Muscle layer of duodenum (tissue), 2 donors: ENCODE measurements around the gene FXYD5.
A peak's percentile ranks its signal among the peaks of the same experiment; 100 is the strongest.

Experiments
- H3K27ac ChIP-seq: one replicate; pipeline ENCODE4 v1.7.0; 2013; ENCODE audit warnings: mild to moderate bottlenecking, low read length
- H3K27me3 ChIP-seq: one replicate; pipeline ENCODE4 v1.7.0; 2013; ENCODE audit warnings: low read depth, mild to moderate bottlenecking, control low read depth, low read length
- H3K36me3 ChIP-seq, 2 donors: one replicate each; pipeline ENCODE4 v1.7.0; 2013; ENCODE audit warnings: low read length in 2 of 2, control low read depth in 1 of 2, mild to moderate bottlenecking in 1 of 2; ENCODE audit not compliant: insufficient read depth in 2 of 2, control insufficient read depth in 1 of 2
- H3K4me1 ChIP-seq, 2 donors: one replicate each; pipeline ENCODE4 v1.7.0; 2013; ENCODE audit warnings: low read length in 2 of 2, mild to moderate bottlenecking in 2 of 2, control low read depth in 1 of 2, moderate library complexity in 1 of 2; ENCODE audit not compliant: insufficient read depth in 2 of 2, control insufficient read depth in 1 of 2
- H3K4me3 ChIP-seq, 2 donors: one replicate each; pipeline ENCODE4 v1.7.0; 2013; ENCODE audit warnings: low read length in 2 of 2, low read depth in 1 of 2, mild to moderate bottlenecking in 1 of 2
- H3K9me3 ChIP-seq, 2 donors: one replicate each; pipeline ENCODE4 v1.7.0; 2013; ENCODE audit warnings: low read length in 2 of 2, control low read depth in 1 of 2, mild to moderate bottlenecking in 1 of 2; ENCODE audit not compliant: control insufficient read depth in 1 of 2
- donor health status: healthy.

The FXYD5 gene

DNA sequence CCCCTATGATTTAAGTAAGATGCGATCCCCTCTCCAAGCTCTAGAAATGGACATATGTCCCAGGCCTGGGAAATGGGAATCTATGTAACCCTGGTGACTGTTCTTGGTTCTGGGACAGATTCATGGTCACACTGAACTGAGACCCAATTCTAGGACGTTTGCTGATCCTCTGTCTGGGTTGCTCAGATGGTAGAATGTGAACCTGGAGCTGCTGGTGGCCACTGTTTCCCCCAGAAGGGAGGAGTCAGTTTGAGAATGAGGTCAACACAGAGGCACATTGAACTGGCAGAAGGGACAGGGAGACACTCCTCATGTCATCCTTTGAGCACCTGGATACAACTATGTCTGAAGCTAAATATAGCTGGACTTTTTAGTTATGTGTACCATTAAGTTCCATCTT is 44.9 kb downstream of the FXYD5 start:
- H3K4me3 ChIP-seq = no peak overlapping the region
- no peaks in the 10 kb centered on the region for H3K4me1 ChIP-seq
- no peaks in the 10 kb centered on the region for H3K36me3 ChIP-seq
- H3K27me3 ChIP-seq = no peaks in the 10 kb centered on the region
- H3K27ac ChIP-seq = no peak overlapping the region
- H3K9me3 ChIP-seq = no peaks in the 10 kb centered on the region

DNA sequence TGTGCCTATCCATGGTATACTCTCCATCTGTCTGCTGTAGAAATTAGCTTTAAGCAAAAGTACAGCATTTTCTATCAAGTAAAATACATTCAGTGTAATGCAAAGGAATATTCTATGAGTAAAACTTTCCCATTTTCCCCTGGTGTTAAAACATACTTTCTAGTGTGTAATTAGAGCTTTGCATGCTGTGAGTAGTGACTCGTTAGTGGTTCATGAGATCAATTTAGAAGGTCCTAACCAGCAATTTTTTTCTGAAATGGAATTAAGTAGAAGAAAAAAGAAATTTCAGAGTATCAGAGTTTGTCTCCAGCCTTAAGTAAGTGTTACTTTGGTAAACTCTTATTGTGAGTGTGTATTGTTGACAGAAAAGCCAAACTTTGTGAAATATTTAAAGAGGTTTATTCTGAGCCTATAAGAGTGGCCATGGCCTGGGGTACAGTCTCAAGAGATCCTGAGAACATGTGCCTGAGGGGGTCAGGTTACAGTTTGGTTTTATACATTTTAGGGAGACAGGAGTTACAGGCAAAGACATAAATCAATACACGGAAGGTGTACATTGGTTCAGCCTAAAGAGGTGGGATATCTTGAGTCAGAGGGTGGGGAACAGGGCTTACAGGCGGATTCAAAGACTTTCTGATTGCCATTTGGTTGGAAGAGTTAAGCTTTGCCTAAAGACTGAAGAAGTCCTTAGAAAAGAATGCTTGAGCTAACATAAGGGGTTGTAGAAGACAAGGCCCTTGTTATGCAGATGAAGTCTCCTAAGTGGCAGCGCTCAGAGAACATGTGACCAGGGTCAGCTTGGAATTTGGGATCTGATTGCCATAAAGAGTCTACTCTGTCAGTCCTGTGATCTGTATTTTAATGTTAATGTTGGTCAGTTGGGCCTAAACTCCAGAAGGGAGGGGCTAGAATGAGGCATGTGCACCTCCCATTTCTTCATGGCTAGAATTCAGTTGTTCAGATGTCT is 48.5 kb downstream of the FXYD5 start:
- Histone ChIP-seq H3K4me3 (no peak overlapping the region), H3K27ac (no peak overlapping the region), H3K27me3 (no peaks in the 10 kb centered on the region), H3K9me3 (no peaks in the 10 kb centered on the region), H3K36me3 (no peaks in the 10 kb centered on the region), H3K4me1 (no peaks in the 10 kb centered on the region)

DNA sequence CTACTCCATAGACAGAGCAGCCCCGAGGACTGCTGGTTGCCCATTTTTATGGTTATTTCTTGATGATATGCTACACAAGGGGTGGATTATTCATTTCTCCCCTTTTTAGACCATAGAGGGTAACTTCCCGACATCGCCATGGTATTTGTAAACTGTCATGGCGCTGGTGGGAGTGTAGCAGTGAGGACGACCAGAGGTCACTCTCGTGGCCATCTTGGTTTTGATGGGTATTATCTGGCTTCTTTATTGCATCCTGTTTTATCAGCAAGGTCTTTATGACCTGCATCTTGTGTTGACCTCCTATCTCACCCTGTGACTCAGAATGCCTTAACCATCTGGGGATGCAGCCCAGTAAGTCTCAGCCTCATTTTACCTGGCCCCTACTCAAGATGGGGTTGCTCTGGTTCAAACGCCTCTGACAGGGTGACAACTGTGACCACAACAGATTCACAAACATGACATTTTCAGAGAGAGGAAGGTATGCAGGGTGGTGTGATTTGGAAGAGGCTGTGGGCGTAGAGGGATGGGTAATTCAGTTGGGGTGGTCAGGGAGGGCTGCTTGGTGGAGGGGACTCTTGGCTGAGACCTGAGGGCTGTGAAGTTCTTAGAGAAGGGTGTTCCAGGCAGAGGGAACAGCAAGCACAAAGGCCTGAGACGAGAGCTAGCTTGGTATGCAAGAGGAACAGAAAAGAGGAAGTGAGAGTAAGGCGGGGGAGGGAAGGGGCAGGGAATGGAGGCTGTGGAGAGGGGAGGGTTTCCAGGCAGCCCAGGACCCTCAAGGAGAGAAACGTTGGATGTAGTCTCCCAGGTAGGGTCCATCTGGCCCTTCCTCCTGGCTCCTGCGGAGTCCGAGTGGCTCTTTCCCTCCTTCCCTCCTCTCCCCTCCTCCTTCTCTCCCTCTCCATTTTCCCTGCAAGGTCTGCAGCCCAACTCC is 50.5 kb downstream of the FXYD5 start:
- no peak overlapping the region for H3K4me3 ChIP-seq
- no peaks in the 10 kb centered on the region for H3K27me3 ChIP-seq
- no peaks in the 10 kb centered on the region for H3K4me1 ChIP-seq
- no peaks in the 10 kb centered on the region for H3K36me3 ChIP-seq
- H3K9me3 ChIP-seq = no peaks in the 10 kb centered on the region
- no peak overlapping the region for H3K27ac ChIP-seq

DNA sequence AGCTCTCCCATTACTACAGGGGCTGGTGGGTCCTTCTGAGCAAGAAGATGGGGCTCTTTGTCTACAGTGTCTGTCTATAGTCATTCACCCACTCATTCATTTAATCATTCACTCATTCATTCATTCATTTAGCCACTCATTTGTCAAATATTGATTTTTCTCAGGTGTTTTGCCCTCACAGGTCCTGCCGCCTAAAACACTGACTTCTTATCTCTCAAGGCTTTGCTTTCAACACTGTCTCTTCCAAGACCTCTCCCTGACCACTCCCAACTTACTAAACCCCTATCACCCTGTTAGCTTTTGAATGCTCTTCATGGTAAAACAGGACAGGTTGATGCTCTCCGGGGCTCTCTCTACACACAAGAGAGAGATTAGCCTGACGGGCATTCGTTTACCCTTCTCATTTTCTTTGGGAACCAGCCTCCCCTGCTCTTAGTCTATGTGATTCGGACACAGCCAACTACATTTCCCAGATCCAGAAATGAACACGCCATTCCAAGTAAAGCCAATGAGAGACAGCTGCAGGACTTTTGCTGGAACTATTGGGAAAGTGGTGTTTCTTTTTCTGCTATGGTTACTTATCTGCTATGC is 51.3 kb downstream of the FXYD5 start:
- Histone ChIP-seq H3K27ac (no peak overlapping the region), H3K9me3 (no peaks in the 10 kb centered on the region), H3K4me3 (no peak overlapping the region), H3K36me3 (no peaks in the 10 kb centered on the region), H3K4me1 (no peaks in the 10 kb centered on the region), H3K27me3 (no peaks in the 10 kb centered on the region)

DNA sequence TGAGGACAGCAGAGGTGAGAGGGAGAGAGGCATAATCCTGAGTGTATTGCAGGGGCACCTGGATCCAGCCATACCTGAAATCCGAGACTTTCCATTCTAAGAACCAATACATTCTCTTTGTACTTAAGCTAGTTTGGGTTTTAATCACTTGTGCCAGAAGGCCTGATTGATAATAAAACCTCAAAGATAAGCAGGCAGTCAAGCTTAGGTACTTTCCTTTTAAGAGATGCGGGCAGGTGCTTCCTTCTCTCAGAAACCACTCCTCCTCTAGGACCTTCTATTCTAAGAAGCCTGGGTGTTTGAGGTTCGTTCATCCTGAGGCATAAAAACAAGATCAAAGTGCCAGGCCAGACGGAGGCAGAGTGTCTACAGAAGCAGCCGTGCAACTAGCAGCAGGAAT is 51.8 kb downstream of the FXYD5 start:
- H3K4me1 ChIP-seq = no peaks in the 10 kb centered on the region
- H3K27me3 ChIP-seq = no peaks in the 10 kb centered on the region
- H3K36me3 ChIP-seq = no peaks in the 10 kb centered on the region
- H3K27ac ChIP-seq = no peak overlapping the region
- no peaks in the 10 kb centered on the region for H3K9me3 ChIP-seq
- no peak overlapping the region for H3K4me3 ChIP-seq

DNA sequence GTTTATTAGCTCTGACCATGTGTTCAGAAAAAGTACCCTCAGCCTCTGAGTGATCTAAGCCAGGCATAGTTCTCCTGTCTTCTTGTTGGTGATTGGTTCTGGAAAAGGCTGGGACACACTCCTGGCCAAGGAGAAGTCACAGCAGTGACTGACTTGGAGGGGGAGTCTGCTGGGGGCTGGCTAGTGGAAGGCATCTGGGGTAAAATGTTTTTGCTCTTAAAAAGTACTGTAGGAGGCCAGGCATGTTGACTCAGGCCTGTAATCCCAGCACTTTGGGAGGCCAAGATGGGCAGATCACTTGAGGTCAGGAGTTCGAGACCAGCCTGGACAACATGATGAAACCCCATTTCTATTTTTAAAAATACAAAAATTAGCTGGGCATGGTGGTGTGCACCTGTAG is 52.3 kb downstream of the FXYD5 start:
- no peaks in the 10 kb centered on the region for H3K9me3 ChIP-seq
- no peaks in the 10 kb centered on the region for H3K4me1 ChIP-seq
- no peaks in the 10 kb centered on the region for H3K36me3 ChIP-seq
- H3K27ac ChIP-seq = no peak overlapping the region
- H3K27me3 ChIP-seq = no peaks in the 10 kb centered on the region
- no peak overlapping the region for H3K4me3 ChIP-seq

DNA sequence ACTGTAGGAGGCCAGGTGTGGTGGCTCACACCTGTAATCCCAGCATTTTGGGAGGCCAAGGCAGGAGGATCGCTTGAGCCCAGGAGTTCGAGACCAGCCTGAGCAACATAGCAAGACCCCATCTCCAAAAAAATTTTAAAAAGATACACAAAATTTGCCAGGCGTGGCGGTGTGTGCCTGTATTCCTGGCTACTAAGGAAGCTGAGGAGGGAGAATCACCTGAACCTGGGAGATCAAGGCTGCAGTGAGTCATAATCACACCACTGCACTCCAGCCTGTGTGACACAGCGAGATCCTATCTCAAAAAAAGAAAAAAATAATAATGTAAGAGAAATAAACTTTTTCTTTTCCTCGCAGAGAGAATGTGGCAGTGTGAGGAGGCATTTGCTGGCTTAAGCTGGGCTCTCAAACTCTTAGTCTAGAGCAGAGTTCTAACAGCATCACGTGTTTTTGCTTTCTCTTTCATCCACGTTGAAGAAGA is 52.9 kb downstream of the FXYD5 start:
- no peaks in the 10 kb centered on the region for H3K4me1 ChIP-seq
- H3K27ac ChIP-seq = no peak overlapping the region
- H3K4me3 ChIP-seq = no peak overlapping the region
- H3K36me3 ChIP-seq = no peaks in the 10 kb centered on the region
- H3K27me3 ChIP-seq = no peaks in the 10 kb centered on the region
- no peaks in the 10 kb centered on the region for H3K9me3 ChIP-seq

DNA sequence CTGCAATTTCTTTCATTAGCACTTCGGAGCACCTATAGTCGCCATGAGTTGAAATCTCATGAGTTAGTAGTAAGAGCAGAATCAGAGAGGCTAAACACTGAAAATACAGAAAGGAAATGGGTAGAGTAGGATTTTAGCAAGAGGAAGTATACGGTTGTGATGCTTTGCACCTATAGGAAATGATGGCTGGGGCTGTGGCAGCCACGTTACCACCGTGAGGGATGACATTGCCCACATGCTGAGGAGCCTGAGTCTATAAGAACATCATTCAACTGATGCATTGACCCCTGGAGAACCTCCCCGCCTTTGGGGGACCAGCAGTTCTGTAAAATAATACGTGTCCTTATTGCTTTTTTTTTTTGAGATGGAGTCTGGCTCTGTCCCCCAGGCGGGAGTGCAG is 53.6 kb downstream of the FXYD5 start:
- Histone ChIP-seq H3K9me3 (no peaks in the 10 kb centered on the region), H3K4me3 (no peak overlapping the region), H3K4me1 (no peaks in the 10 kb centered on the region), H3K27ac (no peak overlapping the region), H3K27me3 (no peaks in the 10 kb centered on the region), H3K36me3 (no peaks in the 10 kb centered on the region)

DNA sequence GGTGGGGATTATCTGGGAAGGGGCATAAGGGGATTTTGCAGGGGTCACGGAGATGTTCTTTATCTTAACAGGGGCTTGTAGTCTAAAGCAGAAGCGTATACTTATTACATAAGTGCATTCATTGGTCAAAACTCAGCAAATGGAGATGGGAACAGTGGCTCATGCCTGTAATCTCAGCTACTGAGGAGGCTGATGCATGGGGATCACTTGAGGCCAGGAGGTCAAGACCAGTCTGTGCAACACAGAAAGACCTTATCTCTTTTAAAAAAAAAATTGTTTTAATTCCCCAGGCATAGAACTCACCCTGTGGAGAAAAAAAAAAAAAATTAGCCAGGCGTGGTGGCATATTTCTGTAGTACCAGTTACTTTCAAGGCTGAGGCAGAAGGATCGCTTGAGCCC is 55.1 kb downstream of the FXYD5 start:
- peaks cover 0 to 10% of the 10 kb centered on the region in 2 donors for H3K4me1 ChIP-seq
- H3K27me3 ChIP-seq = no peaks in the 10 kb centered on the region
- H3K36me3 ChIP-seq = no peaks in the 10 kb centered on the region
- no peak overlapping the region for H3K27ac ChIP-seq
- H3K4me3 ChIP-seq = no peak overlapping the region
- no peaks in the 10 kb centered on the region for H3K9me3 ChIP-seq

DNA sequence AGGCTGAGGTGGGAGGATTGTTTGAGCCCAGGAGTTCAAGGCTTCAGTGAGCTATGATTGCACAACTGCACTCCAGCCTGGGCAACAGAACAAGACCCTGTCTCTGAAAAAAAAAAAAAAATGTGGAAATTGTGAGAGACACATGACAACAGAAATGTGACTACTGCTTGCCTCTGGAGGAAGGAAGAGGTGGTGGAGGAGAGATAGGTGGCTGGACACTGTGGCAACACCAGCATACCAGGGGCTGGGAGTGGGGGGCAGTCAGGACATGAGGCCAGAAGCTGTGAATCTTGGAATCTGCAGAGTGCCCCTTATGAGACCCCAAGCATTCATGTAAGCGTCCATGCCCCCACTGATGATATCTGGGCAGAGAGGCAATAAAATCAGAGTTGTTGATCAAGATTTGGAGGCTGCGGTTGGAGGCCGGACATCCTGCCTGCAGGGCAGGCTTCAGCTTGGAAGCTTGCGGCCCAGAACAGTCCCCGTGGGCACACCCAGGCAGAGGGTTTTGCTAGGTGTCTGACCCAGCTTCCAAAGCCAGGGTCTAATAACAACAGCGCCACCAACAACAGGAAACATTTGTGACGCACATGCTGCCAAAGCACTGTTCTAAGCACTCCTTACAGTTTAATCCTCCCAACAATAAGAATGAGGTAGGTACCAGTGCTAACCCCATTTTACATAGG is 57.2 kb downstream of the FXYD5 start:
- H3K27ac ChIP-seq = peak overlapping the region; percentile 17
- H3K4me3 ChIP-seq = no peak overlapping the region
- H3K27me3 ChIP-seq = no peaks in the 10 kb centered on the region
- no peaks in the 10 kb centered on the region for H3K36me3 ChIP-seq
- peaks cover 0 to 10% of the 10 kb centered on the region in 2 donors for H3K4me1 ChIP-seq
- H3K9me3 ChIP-seq = no peaks in the 10 kb centered on the region
